HG03520 (cell line): ENCODE data around the gene PEPD.

Source experiments
- ATAC-seq: cut with Tn5 transposase; IDR thresholded peaks from one replicate; pipeline ENCODE4 v1.9.1; 2021; ENCODE audit warnings: mild to moderate bottlenecking, moderate library complexity; ENCODE audit not compliant: unreplicated experiment

The PEPD gene

GRCh38 chr19:33442706-33443105, 78.9 kb downstream of the PEPD start:
- no peak for ATAC-seq

GRCh38 chr19:33441828-33442227, 79.8 kb downstream of the PEPD start:
- no peak for ATAC-seq

- ATAC-seq: no peak
Observed at GRCh38 chr19:33441277-33441699, 80.3 kb downstream of the PEPD start.

- no peak for ATAC-seq
Observed at GRCh38 chr19:33440682-33441081, 80.9 kb downstream of the PEPD start.

GRCh38 chr19:33440241-33440640, 81.3 kb downstream of the PEPD start:
- ATAC-seq: no peak

GRCh38 chr19:33438987-33439781, 82.4 kb downstream of the PEPD start:
- ATAC-seq: no peak

- no peak for ATAC-seq
Observed at GRCh38 chr19:33437821-33438671, 83.5 kb downstream of the PEPD start.

- ATAC-seq: no peak
Observed at GRCh38 chr19:33437393-33437820, 84.2 kb downstream of the PEPD start.

- no peak for ATAC-seq
Observed at GRCh38 chr19:33436360-33437345, 84.9 kb downstream of the PEPD start.

GRCh38 chr19:33435706-33436359, 85.8 kb downstream of the PEPD start:
- ATAC-seq: no peak

GRCh38 chr19:33434886-33435705, 86.5 kb downstream of the PEPD start:
- no peak for ATAC-seq

GRCh38 chr19:33434069-33434885, 87.3 kb downstream of the PEPD start:
- no peak for ATAC-seq

GRCh38 chr19:33432446-33433170, 89.0 kb downstream of the PEPD start:
- no peak for ATAC-seq

GRCh38 chr19:33432015-33432414, 89.6 kb downstream of the PEPD start:
- no peak for ATAC-seq

GRCh38 chr19:33430674-33431277, 90.8 kb downstream of the PEPD start:
- ATAC-seq: no peak

- ATAC-seq: no peak
Observed at GRCh38 chr19:33429891-33430673, 91.5 kb downstream of the PEPD start.
